Liver (tissue), 3 donors: Measurements from ENCODE around the gene ATXN7L1.

Experiments used
- HNF4G ChIP-seq: IDR thresholded peaks from 2 replicates; pipeline ENCODE4 v1.6.1; 2016; ENCODE audit warnings: antibody characterized with exemption
- JUND ChIP-seq, 2 donors: IDR thresholded peaks; 2 replicates each; pipeline ENCODE4 v1.6.1; 2016; ENCODE audit warnings: antibody characterized with exemption in 2 of 2
- TF ChIP-seq, protein P1 (sequence below): fragments of 150-350 bp; IDR thresholded peaks from 2 replicates; pipeline ENCODE4 v1.5.1; 2017; ENCODE audit warnings: improper control_type of control experiment, low read depth, low read length; ENCODE audit not compliant: missing input control
- TF ChIP-seq, protein P2 (sequence below): IDR thresholded peaks from 2 replicates; pipeline ENCODE4 v1.6.1; 2016; ENCODE audit warnings: antibody characterized with exemption
- donor health status: healthy.
- donor health status: healthy.

DNA sequence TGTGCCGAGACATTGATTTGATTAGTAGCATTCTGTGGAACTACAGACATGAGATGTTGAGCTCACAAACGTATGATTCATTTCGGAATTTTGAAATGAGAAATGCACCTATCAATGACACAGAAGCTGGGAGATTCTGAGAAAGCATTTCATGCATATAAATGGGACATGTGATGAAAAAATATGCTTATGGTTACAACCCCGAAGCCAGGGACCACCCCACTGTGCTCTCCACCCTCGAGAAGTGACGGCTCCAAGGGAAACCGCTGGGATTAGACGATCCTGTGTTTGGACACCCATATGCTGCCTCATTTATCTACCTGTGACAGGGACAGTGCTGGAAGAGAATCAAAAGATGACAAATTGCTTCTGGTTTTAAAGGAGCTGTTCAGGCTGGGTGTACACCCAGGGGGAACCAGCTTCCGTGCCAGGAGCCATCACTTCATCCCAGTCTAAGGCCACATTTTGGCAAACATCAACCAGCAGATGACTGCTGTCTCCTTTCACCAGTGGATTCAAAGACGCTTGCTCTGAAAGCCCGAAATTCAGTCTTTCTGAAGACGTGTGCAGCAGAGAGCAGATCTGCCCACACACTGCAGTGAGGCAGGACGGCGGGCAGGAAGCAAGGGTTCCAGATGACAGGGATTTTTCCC is 109.9 kb downstream of the ATXN7L1 start:
- TF ChIP-seq, protein P1, sequence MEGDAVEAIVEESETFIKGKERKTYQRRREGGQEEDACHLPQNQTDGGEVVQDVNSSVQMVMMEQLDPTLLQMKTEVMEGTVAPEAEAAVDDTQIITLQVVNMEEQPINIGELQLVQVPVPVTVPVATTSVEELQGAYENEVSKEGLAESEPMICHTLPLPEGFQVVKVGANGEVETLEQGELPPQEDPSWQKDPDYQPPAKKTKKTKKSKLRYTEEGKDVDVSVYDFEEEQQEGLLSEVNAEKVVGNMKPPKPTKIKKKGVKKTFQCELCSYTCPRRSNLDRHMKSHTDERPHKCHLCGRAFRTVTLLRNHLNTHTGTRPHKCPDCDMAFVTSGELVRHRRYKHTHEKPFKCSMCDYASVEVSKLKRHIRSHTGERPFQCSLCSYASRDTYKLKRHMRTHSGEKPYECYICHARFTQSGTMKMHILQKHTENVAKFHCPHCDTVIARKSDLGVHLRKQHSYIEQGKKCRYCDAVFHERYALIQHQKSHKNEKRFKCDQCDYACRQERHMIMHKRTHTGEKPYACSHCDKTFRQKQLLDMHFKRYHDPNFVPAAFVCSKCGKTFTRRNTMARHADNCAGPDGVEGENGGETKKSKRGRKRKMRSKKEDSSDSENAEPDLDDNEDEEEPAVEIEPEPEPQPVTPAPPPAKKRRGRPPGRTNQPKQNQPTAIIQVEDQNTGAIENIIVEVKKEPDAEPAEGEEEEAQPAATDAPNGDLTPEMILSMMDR, result no peak
- TF ChIP-seq, protein P2, sequence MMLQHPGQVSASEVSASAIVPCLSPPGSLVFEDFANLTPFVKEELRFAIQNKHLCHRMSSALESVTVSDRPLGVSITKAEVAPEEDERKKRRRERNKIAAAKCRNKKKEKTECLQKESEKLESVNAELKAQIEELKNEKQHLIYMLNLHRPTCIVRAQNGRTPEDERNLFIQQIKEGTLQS, result no peak
- no peak for TF ChIP-seq JUND (IDR thresholded peaks at IDR 0.05)
- TF ChIP-seq HNF4G, result no peak
